Measurements from ENCODE around the gene NMNAT2. TPM values are rescaled to one million over a fixed set of nuclear protein-coding genes. Genes with fewer than 3 reads are reported as not detected.
A peak's percentile ranks its signal among the peaks of the same experiment; 100 is the strongest.

The NMNAT2 gene
- total RNA-seq, 1 donor from 2014 or later = 0.50 TPM

DNA sequence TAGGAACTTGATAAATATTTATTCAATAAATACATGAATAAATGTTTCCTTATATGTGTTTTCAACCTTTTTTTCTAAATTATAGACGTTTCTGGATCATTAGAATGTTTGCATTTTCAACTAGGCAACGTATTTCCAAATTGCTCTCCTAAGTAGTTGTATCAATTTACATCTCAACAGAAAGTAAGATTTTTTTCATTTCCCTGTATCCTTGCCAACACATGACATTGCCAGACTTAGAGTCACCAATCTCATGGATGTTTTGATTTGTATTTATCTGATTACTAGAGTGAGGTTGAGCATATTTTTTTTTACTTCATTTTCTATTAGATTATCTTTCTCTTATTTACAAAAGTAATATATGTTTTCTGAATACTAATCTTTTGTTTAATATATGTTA, 31.9 kb upstream of the NMNAT2 start:
- Histone ChIP-seq H3K4me1 (ENCODE audit: insufficient read depth, low read length) (no peaks in the 10 kb centered on the region), H3K27ac (ENCODE audit: low read depth, low read length) (no peak overlapping the region), H3K4me2 (ENCODE audit: low read length) (no peak overlapping the region), H3K79me2 (ENCODE audit: insufficient read depth, low read length) (no peaks in the 10 kb centered on the region), H3K9me3 (ENCODE audit: insufficient read depth, low read depth, low read length) (no peaks in the 10 kb centered on the region), H2AFZ (ENCODE audit: low read depth, low read length) (no peak overlapping the region), H4K20me1 (ENCODE audit: insufficient read depth, low read length) (no peaks in the 10 kb centered on the region), H3K27me3 (ENCODE audit: insufficient read depth, low read length) (no peaks in the 10 kb centered on the region), H3K4me3 (ENCODE audit: insufficient read depth, low read depth, low read length) (no peak overlapping the region), H3K9ac (ENCODE audit: low read length) (no peak overlapping the region), H3K36me3 (ENCODE audit: insufficient read depth, low read length) (no peaks in the 10 kb centered on the region)
- Mint-ChIP-seq H3K27me3 (ENCODE audit: low read depth, unreplicated experiment) (no peaks in the 10 kb centered on the region), H3K9me3 (ENCODE audit: unreplicated experiment) (no peaks in the 10 kb centered on the region), H3K36me3 (ENCODE audit: low read depth, unreplicated experiment) (no peaks in the 10 kb centered on the region), H3K27ac (ENCODE audit: unreplicated experiment) (no peak overlapping the region), H3K4me3 (ENCODE audit: unreplicated experiment) (no peak overlapping the region), H3K4me1 (ENCODE audit: low read depth, unreplicated experiment) (no peaks in the 10 kb centered on the region)
- FAIRE-seq = no peak
- no peak for TF ChIP-seq EZH2 (IDR thresholded peaks at IDR 0.05; ENCODE audit: insufficient read depth, low read length)
- TF ChIP-seq CTCF (IDR thresholded peaks at IDR 0.05; ENCODE audit: insufficient read depth, low read depth, low read length) = no peak
- no peak for DNase-seq (ENCODE audit: low read depth)

DNA sequence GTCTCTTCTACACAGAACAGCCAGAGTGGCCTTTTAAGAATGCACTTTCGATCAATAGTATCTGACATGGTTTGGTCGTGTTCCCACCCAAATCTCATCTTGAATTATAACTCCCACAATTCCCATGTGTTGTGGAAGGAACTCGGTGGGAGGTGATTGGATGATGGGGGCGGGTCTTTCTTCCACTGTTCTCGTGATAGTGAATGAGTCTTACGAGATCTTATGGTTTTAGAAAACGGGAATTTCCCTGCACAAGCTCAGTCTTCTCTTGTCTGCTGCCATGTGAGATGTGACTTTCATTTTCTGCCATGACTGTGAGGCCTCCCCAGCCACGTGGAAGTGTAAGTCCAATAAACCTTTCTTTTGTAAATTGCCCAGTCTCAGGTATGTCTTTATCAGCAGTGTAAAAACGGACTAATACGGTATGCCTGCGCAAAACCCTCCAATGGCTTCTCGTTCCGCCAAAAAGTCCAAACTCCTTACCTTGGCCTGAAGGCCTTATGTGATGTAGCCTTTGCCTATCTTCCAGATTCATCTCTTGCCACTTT, 31.1 kb upstream of the NMNAT2 start:
- no peak for DNase-seq (ENCODE audit: low read depth)
- no peaks in the 10 kb centered on the region for H3K9me3 ChIP-seq (ENCODE audit: insufficient read depth, low read depth, low read length)
- no peaks in the 10 kb centered on the region for H3K36me3 Mint-ChIP-seq (ENCODE audit: low read depth, unreplicated experiment)
- FAIRE-seq = no peak
- TF ChIP-seq EZH2 (IDR thresholded peaks at IDR 0.05; ENCODE audit: insufficient read depth, low read length) (no peak), CTCF (IDR thresholded peaks at IDR 0.05; ENCODE audit: insufficient read depth, low read depth, low read length) (no peak)
- H3K27me3 ChIP-seq (ENCODE audit: insufficient read depth, low read length) = no peaks in the 10 kb centered on the region
- no peaks in the 10 kb centered on the region for H3K4me1 Mint-ChIP-seq (ENCODE audit: low read depth, unreplicated experiment)
- H2AFZ ChIP-seq (ENCODE audit: low read depth, low read length) = no peak overlapping the region
- H3K4me3 Mint-ChIP-seq (ENCODE audit: unreplicated experiment) = no peak overlapping the region
- no peak overlapping the region for H3K27ac ChIP-seq (ENCODE audit: low read depth, low read length)
- no peak overlapping the region for H3K4me3 ChIP-seq (ENCODE audit: insufficient read depth, low read depth, low read length)
- no peak overlapping the region for H3K9ac ChIP-seq (ENCODE audit: low read length)
- no peaks in the 10 kb centered on the region for H3K79me2 ChIP-seq (ENCODE audit: insufficient read depth, low read length)
- H3K27ac Mint-ChIP-seq (ENCODE audit: unreplicated experiment) = no peak overlapping the region
- no peak overlapping the region for H3K4me2 ChIP-seq (ENCODE audit: low read length)
- H3K36me3 ChIP-seq (ENCODE audit: insufficient read depth, low read length) = no peaks in the 10 kb centered on the region
- H3K9me3 Mint-ChIP-seq (ENCODE audit: unreplicated experiment) = no peaks in the 10 kb centered on the region
- no peaks in the 10 kb centered on the region for H4K20me1 ChIP-seq (ENCODE audit: insufficient read depth, low read length)
- H3K4me1 ChIP-seq (ENCODE audit: insufficient read depth, low read length) = no peaks in the 10 kb centered on the region
- no peaks in the 10 kb centered on the region for H3K27me3 Mint-ChIP-seq (ENCODE audit: low read depth, unreplicated experiment)

GRCh38 chr1:183444243-183444642, 26.1 kb upstream of the NMNAT2 start:
- Histone ChIP-seq H3K27ac (ENCODE audit: low read depth, low read length) (no peak overlapping the region), H3K4me3 (ENCODE audit: insufficient read depth, low read depth, low read length) (no peak overlapping the region), H3K4me1 (ENCODE audit: insufficient read depth, low read length) (peaks cover 2% of the 10 kb centered on the region), H3K9ac (ENCODE audit: low read length) (no peak overlapping the region), H2AFZ (ENCODE audit: low read depth, low read length) (no peak overlapping the region), H3K9me3 (ENCODE audit: insufficient read depth, low read depth, low read length) (no peaks in the 10 kb centered on the region), H3K27me3 (ENCODE audit: insufficient read depth, low read length) (no peaks in the 10 kb centered on the region), H3K79me2 (ENCODE audit: insufficient read depth, low read length) (no peaks in the 10 kb centered on the region), H3K36me3 (ENCODE audit: insufficient read depth, low read length) (no peaks in the 10 kb centered on the region), H3K4me2 (ENCODE audit: low read length) (no peak overlapping the region), H4K20me1 (ENCODE audit: insufficient read depth, low read length) (no peaks in the 10 kb centered on the region)
- Mint-ChIP-seq H3K36me3 (ENCODE audit: low read depth, unreplicated experiment) (no peaks in the 10 kb centered on the region), H3K4me1 (ENCODE audit: low read depth, unreplicated experiment) (peaks cover 3% of the 10 kb centered on the region), H3K27ac (ENCODE audit: unreplicated experiment) (no peak overlapping the region), H3K27me3 (ENCODE audit: low read depth, unreplicated experiment) (no peaks in the 10 kb centered on the region), H3K4me3 (ENCODE audit: unreplicated experiment) (no peak overlapping the region), H3K9me3 (ENCODE audit: unreplicated experiment) (no peaks in the 10 kb centered on the region)
- no peak for FAIRE-seq
- TF ChIP-seq CTCF (IDR thresholded peaks at IDR 0.05; ENCODE audit: insufficient read depth, low read depth, low read length) (no peak), EZH2 (IDR thresholded peaks at IDR 0.05; ENCODE audit: insufficient read depth, low read length) (no peak)
- DNase-seq (ENCODE audit: low read depth) = peak; percentile 21
